ENCODE data around the gene ATP5F1D.

ATP5F1D gene

GRCh38 chr19:1248139-1248785 lies 6.7 kb downstream of the ATP5F1D start, which contains the start of gene MIDN:
Gene MIDN (plus strand): TSS chr19:1248583. CDS start chr19:1250297, 1,714 bp downstream.
- peak; percentile 28 for DNase-seq

- DNase-seq = peak; percentile 71
These were observed 7.3 kb downstream of the ATP5F1D start for GRCh38 chr19:1248786-1249297.

- DNase-seq = peak; percentile 85
These were observed 7.9 kb downstream of the ATP5F1D start for GRCh38 chr19:1249298-1249989.

- DNase-seq = no peak
These were observed 8.5 kb downstream of the ATP5F1D start for GRCh38 chr19:1249990-1250436.

- DNase-seq = no peak
These were observed 9.1 kb downstream of the ATP5F1D start for GRCh38 chr19:1250437-1251260.

- peak; percentile 49 for DNase-seq
These were observed 10.0 kb downstream of the ATP5F1D start for GRCh38 chr19:1251330-1252220.

GRCh38 chr19:1252221-1252820 lies 10.8 kb downstream of the ATP5F1D start:
- no peak for DNase-seq

- no peak for DNase-seq
These were observed 11.4 kb downstream of the ATP5F1D start for GRCh38 chr19:1252821-1253513.

GRCh38 chr19:1253514-1254080 lies 12.0 kb downstream of the ATP5F1D start:
- no peak for DNase-seq

- no peak for DNase-seq
These were observed 12.6 kb downstream of the ATP5F1D start for GRCh38 chr19:1254081-1254527.

GRCh38 chr19:1254530-1255185 lies 13.1 kb downstream of the ATP5F1D start:
- no peak for DNase-seq

GRCh38 chr19:1255186-1256161 lies 13.9 kb downstream of the ATP5F1D start:
- no peak for DNase-seq

GRCh38 chr19:1256646-1257474 lies 15.3 kb downstream of the ATP5F1D start:
- DNase-seq = no peak

- DNase-seq = no peak
These were observed 16.1 kb downstream of the ATP5F1D start for GRCh38 chr19:1257475-1258162.

- no peak for DNase-seq
These were observed 16.6 kb downstream of the ATP5F1D start for GRCh38 chr19:1258163-1258492.

- no peak for DNase-seq
These were observed 17.2 kb downstream of the ATP5F1D start for GRCh38 chr19:1258707-1259205.

GRCh38 chr19:1259206-1259875 lies 17.8 kb downstream of the ATP5F1D start:
- DNase-seq = no peak
